ENCODE results near the gene VPS33B. TPM values are rescaled to one million over a fixed set of nuclear protein-coding genes. Genes with fewer than 3 reads are reported as not detected.

The VPS33B gene
- total and polyA plus RNA-seq, 4 donors = 1.3 to 8.9 (median 4.5) TPM

DNA sequence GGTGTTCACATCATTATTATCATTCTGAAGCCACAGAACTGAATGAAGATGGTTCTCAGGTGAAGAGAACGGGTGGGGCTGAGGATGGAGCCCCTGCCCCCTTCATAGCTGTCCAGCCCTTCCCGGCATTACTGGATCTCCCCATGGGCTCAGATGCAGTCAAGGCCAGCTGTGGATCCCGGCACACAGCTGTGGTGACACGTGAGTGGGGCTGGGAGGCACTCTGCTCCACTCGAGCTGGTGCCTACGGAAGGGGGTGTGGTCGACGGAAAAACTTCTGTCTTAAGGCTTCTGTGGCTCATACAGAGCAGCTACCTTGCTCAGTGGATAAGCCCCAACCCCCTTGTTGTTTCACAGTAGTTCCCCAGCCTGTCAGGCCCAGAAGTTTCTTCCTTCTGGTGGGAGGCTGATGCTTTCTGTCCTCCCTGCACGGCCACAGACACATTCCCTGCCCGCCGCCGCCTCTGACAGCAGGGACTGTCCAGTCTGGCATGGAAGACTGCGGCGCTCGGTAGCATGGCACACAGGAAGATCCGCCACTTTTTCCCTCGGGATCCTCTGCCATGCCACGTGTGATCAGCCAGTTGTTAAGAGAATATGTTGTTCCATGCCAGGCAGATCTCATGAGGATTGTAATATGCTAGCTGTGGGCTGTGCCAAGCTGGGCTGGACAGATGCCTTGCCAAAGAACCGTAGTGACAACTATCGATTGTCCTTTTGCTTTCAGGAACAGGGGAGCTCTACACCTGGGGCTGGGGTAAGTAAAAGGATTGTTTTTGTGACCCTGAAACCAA lies 61.9 kb downstream of the VPS33B start:
- DNase-seq (ENCODE audit: low spot score) = no peak
- H3K27ac ChIP-seq (ENCODE audit: low read depth in 1 of 2, low read length in 2 of 2) = no peak overlapping the region
- 89% methylated on average over 20 of the region's 20 CpGs for WGBS

DNA sequence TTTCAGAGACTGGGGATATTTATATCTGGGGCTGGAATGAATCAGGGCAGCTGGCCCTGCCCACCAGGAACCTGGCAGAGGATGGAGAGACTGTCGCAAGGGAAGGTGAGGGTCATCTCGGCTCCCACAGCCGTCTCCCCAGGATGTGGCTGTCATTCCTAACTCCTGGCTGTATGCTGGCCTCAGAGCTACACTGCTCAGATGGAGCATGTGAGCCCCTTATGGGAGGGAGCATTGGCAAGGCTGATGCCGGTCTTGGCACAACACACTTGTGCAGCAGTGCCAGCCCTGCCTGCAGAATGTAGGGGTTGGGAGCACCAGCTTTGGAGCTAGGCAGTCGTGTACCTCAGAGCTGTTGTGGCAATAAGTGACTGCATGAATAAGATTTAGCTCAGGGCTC lies 62.5 kb downstream of the VPS33B start:
- WGBS = 91% methylated on average over 5 of the region's 5 CpGs
- Histone ChIP-seq H3K27me3 (ENCODE audit: control insufficient read depth in 4 of 4, insufficient read depth in 4 of 4, low read length in 3 of 4) (no peaks in the 10 kb centered on the region), H3K9ac (ENCODE audit: low read depth in 1 of 2, low read length in 2 of 2) (no peak overlapping the region), H3K27ac (ENCODE audit: low read depth in 1 of 2, low read length in 2 of 2) (no peak overlapping the region), H3K4me3 (ENCODE audit: low read depth in 1 of 3, low read length in 3 of 3) (no peak overlapping the region), H3K36me3 (ENCODE audit: control insufficient read depth in 4 of 4, insufficient read depth in 3 of 4, low read depth in 1 of 4, low read length in 3 of 4) (peaks cover 2 to 27% (median 9%) of the 10 kb centered on the region in 4 donors), H3K9me3 (ENCODE audit: control insufficient read depth in 4 of 4, low read length in 3 of 4) (no peaks in the 10 kb centered on the region), H3K4me1 (ENCODE audit: control insufficient read depth in 4 of 4, insufficient read depth in 4 of 4, low read length in 3 of 4) (peaks cover 7 to 24% (median 13%) of the 10 kb centered on the region in 4 donors)
- TF ChIP-seq TAF1 (conservative IDR thresholded peaks at IDR 0.05) (no peak), RAD21 (IDR thresholded peaks at IDR 0.05) (no peak), HNF4A (conservative IDR thresholded peaks at IDR 0.05) (no peak), YY1 (IDR thresholded peaks at IDR 0.05) (no peak), GABPA (IDR thresholded peaks at IDR 0.05 in 1 of 2, conservative IDR thresholded peaks at IDR 0.05 in 1 of 2) (no peak), SP1 (IDR thresholded peaks at IDR 0.05) (no peak)
- TF ChIP-seq, protein P1, sequence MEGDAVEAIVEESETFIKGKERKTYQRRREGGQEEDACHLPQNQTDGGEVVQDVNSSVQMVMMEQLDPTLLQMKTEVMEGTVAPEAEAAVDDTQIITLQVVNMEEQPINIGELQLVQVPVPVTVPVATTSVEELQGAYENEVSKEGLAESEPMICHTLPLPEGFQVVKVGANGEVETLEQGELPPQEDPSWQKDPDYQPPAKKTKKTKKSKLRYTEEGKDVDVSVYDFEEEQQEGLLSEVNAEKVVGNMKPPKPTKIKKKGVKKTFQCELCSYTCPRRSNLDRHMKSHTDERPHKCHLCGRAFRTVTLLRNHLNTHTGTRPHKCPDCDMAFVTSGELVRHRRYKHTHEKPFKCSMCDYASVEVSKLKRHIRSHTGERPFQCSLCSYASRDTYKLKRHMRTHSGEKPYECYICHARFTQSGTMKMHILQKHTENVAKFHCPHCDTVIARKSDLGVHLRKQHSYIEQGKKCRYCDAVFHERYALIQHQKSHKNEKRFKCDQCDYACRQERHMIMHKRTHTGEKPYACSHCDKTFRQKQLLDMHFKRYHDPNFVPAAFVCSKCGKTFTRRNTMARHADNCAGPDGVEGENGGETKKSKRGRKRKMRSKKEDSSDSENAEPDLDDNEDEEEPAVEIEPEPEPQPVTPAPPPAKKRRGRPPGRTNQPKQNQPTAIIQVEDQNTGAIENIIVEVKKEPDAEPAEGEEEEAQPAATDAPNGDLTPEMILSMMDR (IDR thresholded peaks at IDR 0.05; ENCODE audit: low read depth, low read length, missing input control) = no peak
- TF ChIP-seq, protein P2, sequence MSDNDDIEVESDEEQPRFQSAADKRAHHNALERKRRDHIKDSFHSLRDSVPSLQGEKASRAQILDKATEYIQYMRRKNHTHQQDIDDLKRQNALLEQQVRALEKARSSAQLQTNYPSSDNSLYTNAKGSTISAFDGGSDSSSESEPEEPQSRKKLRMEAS (IDR thresholded peaks at IDR 0.05) = no peak
- TF ChIP-seq, protein P3, sequence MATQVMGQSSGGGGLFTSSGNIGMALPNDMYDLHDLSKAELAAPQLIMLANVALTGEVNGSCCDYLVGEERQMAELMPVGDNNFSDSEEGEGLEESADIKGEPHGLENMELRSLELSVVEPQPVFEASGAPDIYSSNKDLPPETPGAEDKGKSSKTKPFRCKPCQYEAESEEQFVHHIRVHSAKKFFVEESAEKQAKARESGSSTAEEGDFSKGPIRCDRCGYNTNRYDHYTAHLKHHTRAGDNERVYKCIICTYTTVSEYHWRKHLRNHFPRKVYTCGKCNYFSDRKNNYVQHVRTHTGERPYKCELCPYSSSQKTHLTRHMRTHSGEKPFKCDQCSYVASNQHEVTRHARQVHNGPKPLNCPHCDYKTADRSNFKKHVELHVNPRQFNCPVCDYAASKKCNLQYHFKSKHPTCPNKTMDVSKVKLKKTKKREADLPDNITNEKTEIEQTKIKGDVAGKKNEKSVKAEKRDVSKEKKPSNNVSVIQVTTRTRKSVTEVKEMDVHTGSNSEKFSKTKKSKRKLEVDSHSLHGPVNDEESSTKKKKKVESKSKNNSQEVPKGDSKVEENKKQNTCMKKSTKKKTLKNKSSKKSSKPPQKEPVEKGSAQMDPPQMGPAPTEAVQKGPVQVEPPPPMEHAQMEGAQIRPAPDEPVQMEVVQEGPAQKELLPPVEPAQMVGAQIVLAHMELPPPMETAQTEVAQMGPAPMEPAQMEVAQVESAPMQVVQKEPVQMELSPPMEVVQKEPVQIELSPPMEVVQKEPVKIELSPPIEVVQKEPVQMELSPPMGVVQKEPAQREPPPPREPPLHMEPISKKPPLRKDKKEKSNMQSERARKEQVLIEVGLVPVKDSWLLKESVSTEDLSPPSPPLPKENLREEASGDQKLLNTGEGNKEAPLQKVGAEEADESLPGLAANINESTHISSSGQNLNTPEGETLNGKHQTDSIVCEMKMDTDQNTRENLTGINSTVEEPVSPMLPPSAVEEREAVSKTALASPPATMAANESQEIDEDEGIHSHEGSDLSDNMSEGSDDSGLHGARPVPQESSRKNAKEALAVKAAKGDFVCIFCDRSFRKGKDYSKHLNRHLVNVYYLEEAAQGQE (IDR thresholded peaks at IDR 0.05) = no peak
- TF ChIP-seq, protein P4, sequence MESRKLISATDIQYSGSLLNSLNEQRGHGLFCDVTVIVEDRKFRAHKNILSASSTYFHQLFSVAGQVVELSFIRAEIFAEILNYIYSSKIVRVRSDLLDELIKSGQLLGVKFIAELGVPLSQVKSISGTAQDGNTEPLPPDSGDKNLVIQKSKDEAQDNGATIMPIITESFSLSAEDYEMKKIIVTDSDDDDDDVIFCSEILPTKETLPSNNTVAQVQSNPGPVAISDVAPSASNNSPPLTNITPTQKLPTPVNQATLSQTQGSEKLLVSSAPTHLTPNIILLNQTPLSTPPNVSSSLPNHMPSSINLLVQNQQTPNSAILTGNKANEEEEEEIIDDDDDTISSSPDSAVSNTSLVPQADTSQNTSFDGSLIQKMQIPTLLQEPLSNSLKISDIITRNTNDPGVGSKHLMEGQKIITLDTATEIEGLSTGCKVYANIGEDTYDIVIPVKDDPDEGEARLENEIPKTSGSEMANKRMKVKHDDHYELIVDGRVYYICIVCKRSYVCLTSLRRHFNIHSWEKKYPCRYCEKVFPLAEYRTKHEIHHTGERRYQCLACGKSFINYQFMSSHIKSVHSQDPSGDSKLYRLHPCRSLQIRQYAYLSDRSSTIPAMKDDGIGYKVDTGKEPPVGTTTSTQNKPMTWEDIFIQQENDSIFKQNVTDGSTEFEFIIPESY (IDR thresholded peaks at IDR 0.05) = no peak
- no peak for DNase-seq (ENCODE audit: low spot score)

More for the DNA sequence above, 61.9 kb downstream of the VPS33B start:
- Histone ChIP-seq H3K27me3 (ENCODE audit: control insufficient read depth in 4 of 4, insufficient read depth in 4 of 4, low read length in 3 of 4) (no peaks in the 10 kb centered on the region), H3K4me3 (ENCODE audit: low read depth in 1 of 3, low read length in 3 of 3) (no peak overlapping the region), H3K9me3 (ENCODE audit: control insufficient read depth in 4 of 4, low read length in 3 of 4) (no peaks in the 10 kb centered on the region), H3K36me3 (ENCODE audit: control insufficient read depth in 4 of 4, insufficient read depth in 3 of 4, low read depth in 1 of 4, low read length in 3 of 4) (peaks cover 2 to 27% (median 9%) of the 10 kb centered on the region in 4 donors), H3K4me1 (ENCODE audit: control insufficient read depth in 4 of 4, insufficient read depth in 4 of 4, low read length in 3 of 4) (peaks cover 7 to 19% (median 9%) of the 10 kb centered on the region in 4 donors), H3K9ac (ENCODE audit: low read depth in 1 of 2, low read length in 2 of 2) (no peak overlapping the region)
- no peak for TF ChIP-seq TAF1 (conservative IDR thresholded peaks at IDR 0.05)
- TF ChIP-seq, protein P1 (IDR thresholded peaks at IDR 0.05; ENCODE audit: low read depth, low read length, missing input control) = no peak
